ENCODE data around the gene DYSF. TPM values are rescaled to one million over a fixed set of nuclear protein-coding genes. Genes with fewer than 3 reads are reported as not detected.

DYSF gene
- total RNA-seq, 1 experiment from 2014 or later: 0.89 TPM

DNA sequence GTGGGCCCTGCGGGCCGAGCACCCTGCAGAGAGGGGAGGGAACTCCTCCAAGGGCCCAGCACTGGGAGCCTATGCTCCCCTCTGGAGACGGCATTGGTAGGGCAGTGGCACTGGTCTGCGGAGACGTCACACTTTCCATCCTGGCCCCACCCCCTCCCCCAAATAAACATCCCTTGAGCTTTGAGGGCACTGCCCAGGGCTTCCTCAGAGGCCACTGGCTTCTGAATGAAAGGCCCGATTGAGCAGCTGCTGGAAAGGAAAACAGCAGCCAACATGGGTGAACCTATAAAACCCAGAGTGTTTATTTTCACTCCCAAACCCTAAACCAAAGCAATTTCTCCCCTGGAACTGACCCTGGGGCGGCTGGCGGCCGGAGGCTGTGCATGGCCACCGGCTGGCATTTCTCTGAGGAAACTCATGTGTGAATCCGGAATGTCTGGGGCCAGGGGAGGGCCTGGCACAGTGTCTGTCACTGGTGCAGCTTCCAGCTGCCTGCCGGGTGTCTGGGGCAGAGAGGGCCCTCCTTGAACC, 138.9 kb downstream of the DYSF start:
- no peaks in the 10 kb centered on the region for H3K27me3 ChIP-seq (ENCODE audit: insufficient read depth, low read length)
- no peaks in the 10 kb centered on the region for H3K36me3 ChIP-seq (ENCODE audit: control insufficient read depth in 1 of 2, insufficient read depth in 2 of 2, low read length in 2 of 2)
- DNase-seq (ENCODE audit: low read depth, low spot score) (no peak), ATAC-seq (no peak)
- H3K79me2 ChIP-seq (ENCODE audit: insufficient read depth, low read length): no peaks in the 10 kb centered on the region
- no peak overlapping the region for H3K9ac ChIP-seq (ENCODE audit: low read length)
- no peaks in the 10 kb centered on the region for H3K9me2 ChIP-seq (ENCODE audit: insufficient read depth)
- H3K4me3 ChIP-seq (replicated peaks in 1 of 2; ENCODE audit: low read depth in 1 of 2, low read length in 2 of 2): no peak overlapping the region
- H3K9me3 ChIP-seq (ENCODE audit: control insufficient read depth in 1 of 2, insufficient read depth in 1 of 2, low read depth in 1 of 2, low read length in 2 of 2): no peaks in the 10 kb centered on the region
- H4K20me1 ChIP-seq (ENCODE audit: insufficient read depth): no peaks in the 10 kb centered on the region
- H2AFZ ChIP-seq (ENCODE audit: low read depth, low read length, poor library complexity, severe bottlenecking): no peak overlapping the region
- no peaks in the 10 kb centered on the region for H3K4me1 ChIP-seq (ENCODE audit: control insufficient read depth in 1 of 2, insufficient read depth in 2 of 2, low read length in 2 of 2)
- H3K4me2 ChIP-seq (ENCODE audit: low read length): no peak overlapping the region
- BruUV-seq (replicated peaks): no TSS peak
- ChIA-PET RAD21 (ENCODE audit: low non-redundant PET in 1 of 2, low total read pairs in 2 of 2, uncharacterized antibody in 2 of 2, unreplicated experiment in 2 of 2) (no interaction called here), POLR2A (no interaction called here), CTCF (no interaction called here)
- H3K27ac ChIP-seq (ENCODE audit: low read depth, low read length): no peak overlapping the region
- intact Hi-C loops (cut with micrococcal nuclease): no loop called here
- TF ChIP-seq CBX3 (IDR thresholded peaks at IDR 0.05; ENCODE audit: low read depth): no peak
- TF ChIP-seq ELF1 (IDR thresholded peaks at IDR 0.05; ENCODE audit: borderline replicate concordance, low read depth): no peak
- no peak for TF ChIP-seq POLR2A (IDR thresholded peaks at IDR 0.05; ENCODE audit: borderline replicate concordance, extremely low read depth, insufficient read depth, insufficient read length)

DNA sequence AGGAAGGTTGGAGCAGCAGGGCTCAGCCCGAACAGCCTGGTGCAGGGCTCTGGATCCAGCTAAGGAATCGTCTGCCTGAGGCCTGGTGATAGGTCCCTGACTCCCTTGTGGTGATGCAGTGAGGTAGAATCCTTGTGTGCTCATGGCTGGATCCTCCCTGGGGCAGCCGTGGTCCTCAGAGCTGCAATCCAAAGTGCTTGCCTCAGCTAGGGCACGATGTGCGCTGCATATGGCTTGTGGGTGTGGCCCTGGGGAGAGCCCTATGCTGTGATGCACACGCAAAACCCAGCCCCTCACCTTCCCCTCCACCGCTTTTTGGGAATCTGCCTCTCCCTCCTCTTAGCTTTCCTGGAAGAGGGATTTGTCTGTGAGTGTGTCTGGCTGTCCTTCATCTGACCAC, 142.2 kb downstream of the DYSF start:
- Histone ChIP-seq H3K27ac (ENCODE audit: low read depth, low read length) (no peak overlapping the region), H3K36me3 (ENCODE audit: control insufficient read depth in 1 of 2, insufficient read depth in 2 of 2, low read length in 2 of 2) (no peaks in the 10 kb centered on the region), H4K20me1 (ENCODE audit: insufficient read depth) (no peaks in the 10 kb centered on the region), H3K4me3 (replicated peaks in 1 of 2; ENCODE audit: low read depth in 1 of 2, low read length in 2 of 2) (no peak overlapping the region), H3K9me2 (ENCODE audit: insufficient read depth) (no peaks in the 10 kb centered on the region), H3K4me1 (ENCODE audit: control insufficient read depth in 1 of 2, insufficient read depth in 2 of 2, low read length in 2 of 2) (no peaks in the 10 kb centered on the region), H3K9me3 (ENCODE audit: control insufficient read depth in 1 of 2, insufficient read depth in 1 of 2, low read depth in 1 of 2, low read length in 2 of 2) (no peaks in the 10 kb centered on the region), H3K27me3 (ENCODE audit: insufficient read depth, low read length) (no peaks in the 10 kb centered on the region), H3K79me2 (ENCODE audit: insufficient read depth, low read length) (no peaks in the 10 kb centered on the region), H3K4me2 (ENCODE audit: low read length) (no peak overlapping the region), H2AFZ (ENCODE audit: low read depth, low read length, poor library complexity, severe bottlenecking) (no peak overlapping the region), H3K9ac (ENCODE audit: low read length) (no peak overlapping the region)
- TF ChIP-seq POLR2AphosphoS5 (IDR thresholded peaks at IDR 0.05; ENCODE audit: low read depth, low read length): no peak
- no peak for TF ChIP-seq CBX3 (IDR thresholded peaks at IDR 0.05; ENCODE audit: low read depth)
- no peak for TF ChIP-seq CEBPB (IDR thresholded peaks at IDR 0.05; ENCODE audit: low read depth)
- TF ChIP-seq ZNF274 (IDR thresholded peaks at IDR 0.05; ENCODE audit: low read depth, low read length): no peak
- no peak for TF ChIP-seq FOSL1 (IDR thresholded peaks at IDR 0.05; ENCODE audit: low read depth)
- TF ChIP-seq SRF (IDR thresholded peaks at IDR 0.05; ENCODE audit: low read depth): no peak
- no peak for TF ChIP-seq EGR1 (IDR thresholded peaks at IDR 0.05; ENCODE audit: low read depth)
- TF ChIP-seq EZH2phosphoT487 (IDR thresholded peaks at IDR 0.05; ENCODE audit: borderline replicate concordance): no peak
- TF ChIP-seq, protein P1, sequence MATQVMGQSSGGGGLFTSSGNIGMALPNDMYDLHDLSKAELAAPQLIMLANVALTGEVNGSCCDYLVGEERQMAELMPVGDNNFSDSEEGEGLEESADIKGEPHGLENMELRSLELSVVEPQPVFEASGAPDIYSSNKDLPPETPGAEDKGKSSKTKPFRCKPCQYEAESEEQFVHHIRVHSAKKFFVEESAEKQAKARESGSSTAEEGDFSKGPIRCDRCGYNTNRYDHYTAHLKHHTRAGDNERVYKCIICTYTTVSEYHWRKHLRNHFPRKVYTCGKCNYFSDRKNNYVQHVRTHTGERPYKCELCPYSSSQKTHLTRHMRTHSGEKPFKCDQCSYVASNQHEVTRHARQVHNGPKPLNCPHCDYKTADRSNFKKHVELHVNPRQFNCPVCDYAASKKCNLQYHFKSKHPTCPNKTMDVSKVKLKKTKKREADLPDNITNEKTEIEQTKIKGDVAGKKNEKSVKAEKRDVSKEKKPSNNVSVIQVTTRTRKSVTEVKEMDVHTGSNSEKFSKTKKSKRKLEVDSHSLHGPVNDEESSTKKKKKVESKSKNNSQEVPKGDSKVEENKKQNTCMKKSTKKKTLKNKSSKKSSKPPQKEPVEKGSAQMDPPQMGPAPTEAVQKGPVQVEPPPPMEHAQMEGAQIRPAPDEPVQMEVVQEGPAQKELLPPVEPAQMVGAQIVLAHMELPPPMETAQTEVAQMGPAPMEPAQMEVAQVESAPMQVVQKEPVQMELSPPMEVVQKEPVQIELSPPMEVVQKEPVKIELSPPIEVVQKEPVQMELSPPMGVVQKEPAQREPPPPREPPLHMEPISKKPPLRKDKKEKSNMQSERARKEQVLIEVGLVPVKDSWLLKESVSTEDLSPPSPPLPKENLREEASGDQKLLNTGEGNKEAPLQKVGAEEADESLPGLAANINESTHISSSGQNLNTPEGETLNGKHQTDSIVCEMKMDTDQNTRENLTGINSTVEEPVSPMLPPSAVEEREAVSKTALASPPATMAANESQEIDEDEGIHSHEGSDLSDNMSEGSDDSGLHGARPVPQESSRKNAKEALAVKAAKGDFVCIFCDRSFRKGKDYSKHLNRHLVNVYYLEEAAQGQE (IDR thresholded peaks at IDR 0.05; ENCODE audit: low read depth): no peak
- no peak for TF ChIP-seq EZH2 (IDR thresholded peaks at IDR 0.05)
- no peak for TF ChIP-seq POLR2A (IDR thresholded peaks at IDR 0.05; ENCODE audit: borderline replicate concordance, extremely low read depth, insufficient read depth, insufficient read length)
- TF ChIP-seq SIN3A (IDR thresholded peaks at IDR 0.05; ENCODE audit: low read depth): no peak
- no TSS peak for BruUV-seq (replicated peaks)
- POLR2A ChIA-PET: no interaction called here
- RAD21 ChIA-PET (ENCODE audit: low non-redundant PET in 1 of 2, low total read pairs in 2 of 2, uncharacterized antibody in 2 of 2, unreplicated experiment in 2 of 2): no interaction called here
- CTCF ChIA-PET: no interaction called here
- DNase-seq (ENCODE audit: low read depth, low spot score) (no peak), ATAC-seq (no peak)
- intact Hi-C loops (cut with micrococcal nuclease): no loop called here
